GM23248 (cell line): ENCODE measurements around the gene RAD51B. TPM values are rescaled to one million over a fixed set of nuclear protein-coding genes. Genes with fewer than 3 reads are reported as not detected.

Source experiments
- DNase-seq: peaks from one replicate; pipeline ENCODE4 v3.0.0-alpha.2; 2015
- H2AFZ ChIP-seq: fragments of 200-600 bp; sonication (generic); 2 replicates; pipeline ENCODE4 v1.6.1; 2016; ENCODE audit warnings: antibody characterized with exemption
- H3F3A ChIP-seq: fragments of 200-600 bp; sonication (generic); 2 replicates; pipeline ENCODE4 v1.6.1; 2016; ENCODE audit warnings: mild to moderate bottlenecking, antibody characterized with exemption, mixed run types; ENCODE audit not compliant: insufficient read depth
- H3K27ac ChIP-seq: fragments of 200-600 bp; sonication (generic); 2 replicates; pipeline ENCODE4 v1.5.1; 2016; ENCODE audit warnings: mild to moderate bottlenecking
- H3K27me3 ChIP-seq: fragments of 200-600 bp; sonication (generic); replicated peaks from 2 replicates; pipeline ENCODE4 v1.6.1; 2016; ENCODE audit warnings: mild to moderate bottlenecking; ENCODE audit not compliant: insufficient read depth
- H3K36me3 ChIP-seq: fragments of 200-600 bp; sonication (generic); 2 replicates; pipeline ENCODE4 v1.6.1; 2016; ENCODE audit warnings: low read depth, mild to moderate bottlenecking
- H3K4me1 ChIP-seq: fragments of 200-600 bp; sonication (generic); 2 replicates; pipeline ENCODE4 v1.6.1; 2016; ENCODE audit warnings: mild to moderate bottlenecking; ENCODE audit not compliant: insufficient read depth
- H3K4me2 ChIP-seq: fragments of 200-600 bp; sonication (generic); one replicate; pipeline ENCODE4 v1.6.1; 2016; ENCODE audit warnings: mild to moderate bottlenecking; ENCODE audit not compliant: unreplicated experiment
- H3K4me3 ChIP-seq: fragments of 200-600 bp; sonication (generic); 2 replicates; pipeline ENCODE4 v1.5.1; 2016; ENCODE audit warnings: mild to moderate bottlenecking
- H3K79me2 ChIP-seq: fragments of 200-600 bp; sonication (generic); 2 replicates; pipeline ENCODE4 v1.6.1; 2016; ENCODE audit warnings: mild to moderate bottlenecking; ENCODE audit not compliant: insufficient read depth
- H3K9ac ChIP-seq: fragments of 200-600 bp; sonication (generic); 2 replicates; pipeline ENCODE4 v1.6.1; 2016; ENCODE audit warnings: mild to moderate bottlenecking
- H3K9me2 ChIP-seq: fragments of 200-600 bp; sonication (generic); 2 replicates; pipeline ENCODE4 v1.6.1; 2016; ENCODE audit warnings: mixed run types, mild to moderate bottlenecking, moderate library complexity; ENCODE audit not compliant: insufficient read depth
- H3K9me3 ChIP-seq: fragments of 200-600 bp; sonication (generic); one replicate; pipeline ENCODE4 v1.6.1; 2017; ENCODE audit warnings: low read depth
- H4K20me1 ChIP-seq: fragments of 200-600 bp; sonication (generic); 2 replicates; pipeline ENCODE4 v1.6.0; 2016; ENCODE audit not compliant: insufficient read depth
- EZH2 ChIP-seq: fragments of 200-600 bp; sonication (generic); IDR thresholded peaks from 2 replicates; pipeline ENCODE4 v1.6.1; 2018; ENCODE audit warnings: antibody characterized with exemption, mild to moderate bottlenecking; ENCODE audit not compliant: insufficient read depth, poor library complexity, severe bottlenecking
- EZH2phosphoT487 ChIP-seq: fragments of 200-600 bp; sonication (generic); IDR thresholded peaks from 2 replicates; pipeline ENCODE4 v1.6.1; 2018; ENCODE audit warnings: antibody characterized with exemption, moderate library complexity, mild to moderate bottlenecking, low read depth; ENCODE audit not compliant: insufficient read depth
- WGBS, 2 experiments: methylation state at CpG; one replicate each; pipeline ENCODE4 v1.1.6; 2015 to 2017; ENCODE audit warnings: low lambda C conversion rate in 2 of 2, low coverage in 1 of 2; ENCODE audit errors: missing lambda C conversion rate in 2 of 2; 5-methylcytosine and 5-hydroxymethylcytosine counted together
- in situ Hi-C: fragments of 300-500 bp; cut with MboI; formaldehyde crosslinking; loops from 2 replicates; pipeline ENCODE4 v1.15.0; 2020
- polyA plus RNA-seq: library from polyadenylated mRNA; unstranded; fragments of >200 nt; fragmentation: Nextera tagmentation; extraction: Ambion mirVana; gene quantifications from 2 replicates; pipeline ENCODE4 v1.2.1, GENCODE V29; 2016
- total RNA-seq: library from RNA; depleted of rRNA; stranded (reverse); fragments of >200 nt; shearing (Covaris generic); gene quantifications from 2 replicates; pipeline ENCODE4 v1.2.3, GENCODE V29; 2014

Gene RAD51B
- total and polyA plus RNA-seq, 2 experiments from 2014 or later: 4.0 to 8.8 TPM

DNA sequence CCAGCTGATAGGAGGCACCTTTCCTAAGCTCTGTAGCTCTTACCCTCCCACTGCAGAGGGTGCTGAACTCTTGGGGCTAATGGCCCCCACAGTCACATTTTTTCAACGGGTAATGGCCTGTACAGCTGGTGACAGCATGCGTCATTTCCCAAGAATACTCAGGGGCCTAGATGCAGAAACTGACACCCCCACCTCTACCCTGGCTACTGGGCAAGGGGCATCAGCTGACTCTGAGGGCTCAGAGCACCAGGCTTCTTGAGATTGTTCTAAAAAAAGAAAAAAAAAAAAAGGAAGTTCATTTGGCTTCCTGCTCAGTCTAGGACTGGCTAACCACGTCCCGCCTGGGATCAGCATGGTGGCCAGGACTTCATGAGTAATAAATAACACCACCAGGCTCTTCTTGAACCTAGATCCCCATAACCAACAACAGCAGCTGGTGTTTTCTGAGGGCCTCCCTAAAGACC is 938.1 kb downstream of the RAD51B start:
- no peaks in the 10 kb centered on the region for H3K79me2 ChIP-seq
- H3K9me2 ChIP-seq: no peaks in the 10 kb centered on the region
- TF ChIP-seq EZH2 (no peak), EZH2phosphoT487 (no peak)
- H3K4me3 ChIP-seq: no peak overlapping the region
- H3K4me1 ChIP-seq: peaks cover 8% of the 10 kb centered on the region
- no peaks in the 10 kb centered on the region for H4K20me1 ChIP-seq
- H3K27ac ChIP-seq: no peak overlapping the region
- 69 to 81% methylated on average over 4 of the region's 4 CpGs for WGBS, 2 experiments
- H3K9ac ChIP-seq: no peak overlapping the region
- H3K9me3 ChIP-seq: no peaks in the 10 kb centered on the region
- peaks cover 3% of the 10 kb centered on the region; the same call in 1 of the 2 replicates for H3F3A ChIP-seq
- in situ Hi-C loops: no loop called here
- no peak overlapping the region for H2AFZ ChIP-seq
- DNase-seq: peak; percentile 23
- H3K4me2 ChIP-seq: no peak overlapping the region
- H3K36me3 ChIP-seq: no peaks in the 10 kb centered on the region
- H3K27me3 ChIP-seq: no peaks in the 10 kb centered on the region

DNA sequence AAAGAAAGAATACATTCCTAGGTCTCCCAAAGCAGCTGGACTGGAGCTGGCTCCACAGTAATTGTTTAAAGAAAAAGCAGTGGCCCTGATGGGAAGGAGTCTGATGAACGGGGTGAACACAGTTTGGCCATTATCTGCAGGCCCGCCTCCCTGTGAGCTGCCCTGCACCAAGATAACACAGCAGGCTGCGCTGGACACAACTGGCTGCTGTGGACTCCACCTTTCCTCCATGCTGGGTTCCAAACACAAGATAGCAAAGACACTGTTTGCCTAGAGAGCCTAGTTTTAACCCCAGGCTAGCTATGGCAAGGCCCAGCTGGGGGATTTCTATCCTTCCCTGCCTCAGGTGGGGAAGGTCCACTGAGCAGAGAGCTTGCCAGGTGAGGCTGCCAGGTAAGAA is 938.7 kb downstream of the RAD51B start:
- no peaks in the 10 kb centered on the region for H3K9me3 ChIP-seq
- no peaks in the 10 kb centered on the region for H3K79me2 ChIP-seq
- H4K20me1 ChIP-seq: no peaks in the 10 kb centered on the region
- 85 to 90% methylated on average over 3 of the region's 3 CpGs for WGBS, 2 experiments
- H3F3A ChIP-seq: peaks cover 9% of the 10 kb centered on the region; the same call in 1 of the 2 replicates
- H3K27ac ChIP-seq: no peak overlapping the region
- H3K27me3 ChIP-seq: no peaks in the 10 kb centered on the region
- no peaks in the 10 kb centered on the region for H3K36me3 ChIP-seq
- H3K4me2 ChIP-seq: no peak overlapping the region
- no peak overlapping the region for H3K4me3 ChIP-seq
- peaks cover 14% of the 10 kb centered on the region for H3K4me1 ChIP-seq
- H3K9ac ChIP-seq: no peak overlapping the region
- H2AFZ ChIP-seq: no peak overlapping the region
- in situ Hi-C loops: no loop called here
- no peak for DNase-seq
- no peaks in the 10 kb centered on the region for H3K9me2 ChIP-seq
- TF ChIP-seq EZH2 (no peak), EZH2phosphoT487 (no peak)

DNA sequence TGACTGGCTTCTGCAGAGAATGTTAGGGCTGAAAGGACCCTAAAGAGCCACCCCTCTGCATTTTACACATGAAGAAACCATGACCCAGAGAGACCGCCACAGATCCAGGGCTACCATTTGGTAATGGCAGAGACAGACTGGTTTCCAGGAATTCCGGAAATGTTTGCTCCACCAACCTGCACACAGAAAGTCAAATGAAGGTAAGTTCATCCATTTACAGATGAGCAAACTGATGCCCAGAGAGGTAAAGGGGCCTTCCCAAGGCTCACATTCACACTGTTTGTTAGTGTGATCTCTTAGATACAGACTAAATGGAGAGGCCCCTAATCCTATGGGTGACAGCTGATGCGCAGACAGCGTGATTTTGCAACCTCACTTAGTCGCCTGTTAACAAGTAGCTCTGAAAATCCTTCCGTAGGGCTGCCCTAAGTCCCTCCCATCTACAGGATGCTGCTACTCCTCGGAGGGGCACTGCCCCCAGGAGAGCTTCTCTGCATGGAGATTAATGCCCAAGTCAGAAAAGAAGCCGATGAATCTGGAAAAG is 939.5 kb downstream of the RAD51B start:
- Histone ChIP-seq H3K27me3 (no peaks in the 10 kb centered on the region), H3F3A (peaks cover 16% of the 10 kb centered on the region), H3K4me3 (no peak overlapping the region), H3K9me3 (no peaks in the 10 kb centered on the region), H3K9me2 (no peaks in the 10 kb centered on the region), H3K9ac (no peak overlapping the region), H3K36me3 (no peaks in the 10 kb centered on the region), H3K4me1 (peaks cover 20% of the 10 kb centered on the region), H4K20me1 (no peaks in the 10 kb centered on the region), H2AFZ (no peak overlapping the region), H3K27ac (no peak overlapping the region), H3K4me2 (no peak overlapping the region), H3K79me2 (no peaks in the 10 kb centered on the region)
- no peak for TF ChIP-seq EZH2
- TF ChIP-seq EZH2phosphoT487: no peak
- WGBS, 2 experiments: 96 to 97% methylated on average over 8 of the region's 8 CpGs
- DNase-seq: no peak
- in situ Hi-C loops: no loop called here

DNA sequence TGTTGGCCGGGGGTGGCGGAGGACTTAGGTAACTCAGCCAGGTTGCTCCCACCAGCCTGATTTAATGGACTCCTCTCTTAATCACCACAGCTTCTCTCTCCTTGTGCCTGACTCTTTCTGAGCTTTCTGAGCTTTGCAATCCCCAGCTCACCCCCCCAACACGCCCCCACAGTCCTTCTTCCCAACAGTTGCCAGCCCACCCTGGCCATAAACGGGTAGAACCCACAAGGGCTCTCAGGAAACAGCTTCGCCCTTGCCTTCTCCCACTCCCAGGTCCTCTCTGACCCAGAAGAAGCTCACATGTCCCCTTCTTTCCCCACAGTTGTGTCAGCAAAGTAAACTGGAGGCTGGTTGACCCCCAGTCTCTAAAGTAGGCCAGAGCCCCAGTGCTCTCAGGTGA is 940.4 kb downstream of the RAD51B start:
- Histone ChIP-seq H4K20me1 (no peaks in the 10 kb centered on the region), H3K4me1 (peaks cover 23% of the 10 kb centered on the region), H3K4me3 (no peak overlapping the region), H3K36me3 (no peaks in the 10 kb centered on the region), H3K4me2 (no peak overlapping the region), H3K27ac (no peak overlapping the region), H3K9me3 (no peaks in the 10 kb centered on the region), H3K9me2 (no peaks in the 10 kb centered on the region), H3K27me3 (no peaks in the 10 kb centered on the region), H2AFZ (no peak overlapping the region), H3K79me2 (no peaks in the 10 kb centered on the region), H3K9ac (no peak overlapping the region), H3F3A (peaks cover 18% of the 10 kb centered on the region)
- WGBS, 2 experiments: 70 to 78% methylated on average over 4 to 5 of the region's 5 CpGs
- DNase-seq: no peak
- TF ChIP-seq EZH2: no peak
- TF ChIP-seq EZH2phosphoT487: no peak
- in situ Hi-C loops: no loop called here
